ENCODE results near the gene PLCE1.
A peak's percentile ranks its signal among the peaks of the same experiment; 100 is the strongest.

The PLCE1 gene

DNA sequence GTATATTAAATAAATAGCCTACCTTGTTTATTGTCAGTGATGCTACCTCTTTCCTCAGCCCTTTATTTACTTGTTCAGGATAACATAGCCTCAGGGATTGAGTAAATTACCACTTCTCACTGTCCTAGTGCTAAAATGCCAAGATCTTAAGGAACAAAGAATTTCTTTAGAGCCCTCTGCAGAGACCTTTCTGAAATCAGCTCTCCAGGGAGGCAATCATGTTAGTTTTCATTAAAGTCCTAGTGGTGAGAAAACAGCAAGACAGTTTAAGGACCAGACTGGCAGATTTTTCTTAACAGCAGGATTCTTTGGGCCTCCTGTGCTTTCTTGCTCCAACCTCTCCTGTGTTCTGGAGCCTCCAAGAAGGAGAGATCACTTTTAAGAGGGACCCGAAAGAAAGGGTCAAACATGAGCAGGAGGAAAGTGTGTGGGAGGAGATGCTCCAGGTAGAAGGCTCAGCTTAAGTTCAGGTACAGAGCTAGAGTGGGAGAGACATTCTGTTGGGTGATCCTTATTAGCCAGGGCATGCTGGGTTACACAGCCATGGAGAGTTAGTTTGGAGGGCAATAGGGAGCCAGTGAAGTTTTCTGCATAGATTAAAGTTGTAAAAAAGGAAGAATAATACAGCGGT, 1.2 kb upstream of the PLCE1 start:
- TF ChIP-seq CTCF (IDR thresholded peaks at IDR 0.05; ENCODE audit: poor library complexity, severe bottlenecking), result peak; percentile 19
- no peaks in the 10 kb centered on the region for H3K36me3 ChIP-seq (ENCODE audit: low read depth)
- ATAC-seq (ENCODE audit: low read depth) (no peak), DNase-seq (ENCODE audit: low spot score) (no peak)
- no peak overlapping the region for H3K4me3 ChIP-seq (ENCODE audit: severe bottlenecking)
- H3K9me3 ChIP-seq (ENCODE audit: severe bottlenecking), result no peaks in the 10 kb centered on the region
- peaks cover 3% of the 10 kb centered on the region for H3K27me3 ChIP-seq (ENCODE audit: insufficient read depth, poor library complexity, severe bottlenecking)
- peaks cover 15% of the 10 kb centered on the region for H3K4me1 ChIP-seq (ENCODE audit: insufficient read depth, poor library complexity, severe bottlenecking)
- H3K27ac ChIP-seq (ENCODE audit: poor library complexity, severe bottlenecking), result no peak overlapping the region

DNA sequence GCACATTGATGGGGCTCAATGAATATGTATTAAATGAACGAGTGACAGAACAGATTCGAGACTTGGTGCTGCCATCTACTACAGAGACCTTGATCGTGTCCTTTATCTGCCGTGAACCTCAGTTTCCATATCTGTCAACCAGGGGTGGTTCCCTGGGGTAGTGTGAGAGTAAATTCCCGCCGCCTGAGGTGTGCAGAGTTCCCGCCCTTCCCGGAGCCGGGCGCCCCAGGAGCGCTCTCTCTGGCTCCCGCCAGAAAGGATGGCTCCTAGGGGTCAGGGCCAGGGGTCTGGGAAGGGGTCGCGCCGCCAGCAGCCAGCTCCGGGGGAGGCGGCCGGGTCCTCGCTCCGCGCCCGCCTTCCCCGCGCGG, 333 bp upstream of the PLCE1 start:
- Histone ChIP-seq H3K27ac (ENCODE audit: poor library complexity, severe bottlenecking) (no peak overlapping the region), H3K36me3 (ENCODE audit: low read depth) (no peaks in the 10 kb centered on the region), H3K4me3 (ENCODE audit: severe bottlenecking) (peak overlapping the region; percentile 46), H3K27me3 (ENCODE audit: insufficient read depth, poor library complexity, severe bottlenecking) (peaks cover 3% of the 10 kb centered on the region), H3K9me3 (ENCODE audit: severe bottlenecking) (no peaks in the 10 kb centered on the region), H3K4me1 (ENCODE audit: insufficient read depth, poor library complexity, severe bottlenecking) (peaks cover 15% of the 10 kb centered on the region)
- DNase-seq (ENCODE audit: low spot score) (no peak), ATAC-seq (ENCODE audit: low read depth) (peak; percentile 4; the same call in 2 of the 3 replicates)
- TF ChIP-seq CTCF (IDR thresholded peaks at IDR 0.05; ENCODE audit: poor library complexity, severe bottlenecking), result no peak

DNA sequence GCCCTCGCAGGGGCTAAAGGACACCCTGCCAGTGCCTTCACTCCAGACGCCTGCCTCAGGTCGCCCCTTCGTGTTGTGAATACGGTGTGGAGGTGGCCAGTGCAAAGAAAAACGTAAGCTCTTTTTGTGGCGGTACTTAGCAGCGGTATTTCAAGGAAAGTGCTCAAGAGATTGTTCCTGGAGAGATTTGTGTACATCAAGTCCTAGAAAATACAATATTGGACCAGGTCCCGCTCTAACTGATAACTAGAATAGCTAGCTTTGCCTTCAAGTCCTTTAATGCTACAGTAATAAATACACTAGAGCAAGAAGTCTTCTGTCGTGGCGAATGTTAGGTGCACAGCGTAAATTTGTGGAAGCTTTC, 689 bp downstream of the PLCE1 start:
- no peak for TF ChIP-seq CTCF (IDR thresholded peaks at IDR 0.05; ENCODE audit: poor library complexity, severe bottlenecking)
- no peak; the same call in 1 of the 3 replicates for ATAC-seq (ENCODE audit: low read depth)
- Histone ChIP-seq H3K27me3 (ENCODE audit: insufficient read depth, poor library complexity, severe bottlenecking) (peaks cover 3% of the 10 kb centered on the region), H3K9me3 (ENCODE audit: severe bottlenecking) (no peaks in the 10 kb centered on the region), H3K4me3 (ENCODE audit: severe bottlenecking) (peak overlapping the region; percentile 46), H3K4me1 (ENCODE audit: insufficient read depth, poor library complexity, severe bottlenecking) (peaks cover 15% of the 10 kb centered on the region), H3K27ac (ENCODE audit: poor library complexity, severe bottlenecking) (no peak overlapping the region), H3K36me3 (ENCODE audit: low read depth) (no peaks in the 10 kb centered on the region)
- no peak for DNase-seq (ENCODE audit: low spot score)

- TF ChIP-seq CTCF (IDR thresholded peaks at IDR 0.05; ENCODE audit: poor library complexity, severe bottlenecking), result no peak
- Histone ChIP-seq H3K4me3 (ENCODE audit: severe bottlenecking) (no peak overlapping the region), H3K27me3 (ENCODE audit: insufficient read depth, poor library complexity, severe bottlenecking) (peaks cover 3% of the 10 kb centered on the region), H3K27ac (ENCODE audit: poor library complexity, severe bottlenecking) (no peak overlapping the region), H3K4me1 (ENCODE audit: insufficient read depth, poor library complexity, severe bottlenecking) (peaks cover 15% of the 10 kb centered on the region), H3K9me3 (ENCODE audit: severe bottlenecking) (no peaks in the 10 kb centered on the region), H3K36me3 (ENCODE audit: low read depth) (no peaks in the 10 kb centered on the region)
- DNase-seq (ENCODE audit: low spot score) (no peak), ATAC-seq (ENCODE audit: low read depth) (no peak)
Observed at GRCh38 chr10:93995182-93995581, 1.5 kb downstream of the PLCE1 start.

- Histone ChIP-seq H3K27ac (ENCODE audit: poor library complexity, severe bottlenecking) (no peak overlapping the region), H3K9me3 (ENCODE audit: severe bottlenecking) (no peaks in the 10 kb centered on the region), H3K4me3 (ENCODE audit: severe bottlenecking) (no peak overlapping the region), H3K27me3 (ENCODE audit: insufficient read depth, poor library complexity, severe bottlenecking) (peaks cover 3% of the 10 kb centered on the region), H3K4me1 (ENCODE audit: insufficient read depth, poor library complexity, severe bottlenecking) (peaks cover 15% of the 10 kb centered on the region), H3K36me3 (ENCODE audit: low read depth) (no peaks in the 10 kb centered on the region)
- ATAC-seq (ENCODE audit: low read depth) (0 out of 3 replicates have a peak, but pooled peaks have one; percentile 8), DNase-seq (ENCODE audit: low spot score) (no peak)
- TF ChIP-seq CTCF (IDR thresholded peaks at IDR 0.05; ENCODE audit: poor library complexity, severe bottlenecking), result no peak
Observed at GRCh38 chr10:93995598-93996271, 2.0 kb downstream of the PLCE1 start.
